Measurements from ENCODE around the gene DBN1. TPM values are rescaled to one million over a fixed set of nuclear protein-coding genes. Genes with fewer than 3 reads are reported as not detected.

The DBN1 gene
- total and polyA plus RNA-seq, 4 donors, result 23.7 to 140 (median 67.6) TPM

DNA sequence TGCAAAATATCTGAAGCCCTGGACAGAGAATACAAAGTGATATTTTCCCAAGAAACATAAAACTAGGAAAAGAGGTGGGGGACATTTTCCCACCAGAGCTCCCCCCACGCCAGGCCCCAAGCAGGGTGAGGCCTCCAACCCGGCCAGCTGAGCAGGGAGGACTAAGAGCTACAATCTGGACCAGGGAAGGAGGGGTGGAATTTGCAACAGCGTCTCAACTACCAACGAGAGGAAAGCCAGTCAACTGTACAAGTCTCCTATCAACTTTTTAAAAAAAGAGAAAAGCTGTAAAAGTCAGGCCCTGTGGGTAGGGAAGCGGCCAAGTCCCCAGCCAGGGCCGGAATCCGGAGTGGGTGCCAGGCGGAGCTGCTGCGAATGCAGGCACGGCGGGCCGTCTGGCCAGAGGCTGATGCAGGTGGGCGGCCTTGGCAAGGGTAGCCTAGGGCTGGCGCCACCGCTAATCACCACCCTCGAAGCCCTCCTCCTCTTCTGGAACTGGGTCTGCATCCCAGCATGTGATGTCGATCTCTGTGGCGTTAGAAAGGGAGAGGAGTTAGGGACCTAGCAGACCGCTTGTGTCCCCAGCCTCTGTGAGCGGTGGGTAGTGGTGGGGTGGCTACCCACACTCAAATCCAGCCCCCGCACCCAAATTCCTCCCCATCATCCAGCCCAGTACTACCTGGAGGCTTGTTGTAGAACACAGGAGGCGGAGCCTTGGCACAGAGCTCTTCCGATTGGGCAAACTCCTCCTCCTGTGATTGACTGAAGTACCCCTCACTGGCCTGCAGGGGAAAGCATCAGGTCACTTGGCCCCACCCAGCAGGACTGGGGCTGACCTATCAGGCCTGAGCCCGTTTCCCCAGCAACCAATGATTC lies 16.2 kb downstream of the DBN1 start:
- DNase-seq (peak; percentile 91), ATAC-seq (ENCODE audit: low FRiP score) (peak; percentile 68)
- intact Hi-C loops (cut with DNase I), result loop anchor here in 1 of 2 donors (2.0 to 5.0 kb wide), 2 partner anchors 38 to 145 kb away; partner anchors contain the start of gene MXD3
- 9 to 10% methylated on average over 24 of the region's 24 CpGs for WGBS, 2 donors
- Histone ChIP-seq H3K4me3 (ENCODE audit: low read length in 2 of 2) (no peak overlapping the region), H3K4me1 (ENCODE audit: control insufficient read depth in 1 of 2, insufficient read depth in 2 of 2, low read length in 2 of 2) (no peaks in the 10 kb centered on the region), H3K27ac (ENCODE audit: low read depth in 1 of 2, low read length in 2 of 2) (peak overlapping the region in 1 of 2 donors; percentile 72), H3K36me3 (ENCODE audit: control insufficient read depth in 1 of 2, insufficient read depth in 2 of 2, low read length in 1 of 2) (peaks cover 0 to 3% of the 10 kb centered on the region in 2 donors), H3K27me3 (ENCODE audit: control insufficient read depth in 1 of 2, insufficient read depth in 2 of 2, low read length in 1 of 2) (no peaks in the 10 kb centered on the region), H3K9me3 (ENCODE audit: control insufficient read depth, low read length) (no peaks in the 10 kb centered on the region)

DNA sequence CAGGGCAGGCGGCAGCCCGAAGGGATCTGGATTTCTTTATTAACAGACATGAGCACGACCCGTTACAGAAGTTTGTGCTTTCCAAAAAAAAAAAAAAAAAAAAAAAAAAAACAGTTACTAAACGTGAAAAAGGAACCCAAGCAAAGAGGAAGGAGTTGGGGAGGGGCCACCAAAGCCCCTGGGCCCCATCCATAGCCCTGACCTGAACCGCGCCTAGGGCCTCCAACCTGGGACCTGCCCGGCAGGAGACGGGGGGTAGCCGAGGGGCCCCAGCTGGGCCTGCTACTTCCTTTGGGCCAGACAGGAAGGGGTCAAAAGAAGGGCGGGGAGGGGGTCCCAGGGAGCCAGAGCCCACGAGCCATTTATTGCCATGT lies 16.9 kb downstream of the DBN1 start:
- peaks cover 0 to 3% of the 10 kb centered on the region in 2 donors for H3K36me3 ChIP-seq (ENCODE audit: control insufficient read depth in 1 of 2, insufficient read depth in 2 of 2, low read length in 1 of 2)
- no peak for ATAC-seq (ENCODE audit: low FRiP score)
- no peaks in the 10 kb centered on the region for H3K27me3 ChIP-seq (ENCODE audit: control insufficient read depth in 1 of 2, insufficient read depth in 2 of 2, low read length in 1 of 2)
- intact Hi-C loops (cut with DNase I), result loop anchor here in 1 of 2 donors (2.0 to 5.0 kb wide), 2 partner anchors 38 to 144 kb away; partner anchors contain the start of gene MXD3
- peak overlapping the region in 1 of 2 donors; percentile 9 for H3K27ac ChIP-seq (ENCODE audit: low read depth in 1 of 2, low read length in 2 of 2)
- H3K9me3 ChIP-seq (ENCODE audit: control insufficient read depth, low read length), result no peaks in the 10 kb centered on the region
- WGBS, 2 donors, result 15 to 18% methylated on average over 11 to 12 of the region's 12 CpGs
- no peak overlapping the region for H3K4me3 ChIP-seq (ENCODE audit: low read length in 2 of 2)
- no peaks in the 10 kb centered on the region for H3K4me1 ChIP-seq (ENCODE audit: control insufficient read depth in 1 of 2, insufficient read depth in 2 of 2, low read length in 2 of 2)
- no peak for DNase-seq

DNA sequence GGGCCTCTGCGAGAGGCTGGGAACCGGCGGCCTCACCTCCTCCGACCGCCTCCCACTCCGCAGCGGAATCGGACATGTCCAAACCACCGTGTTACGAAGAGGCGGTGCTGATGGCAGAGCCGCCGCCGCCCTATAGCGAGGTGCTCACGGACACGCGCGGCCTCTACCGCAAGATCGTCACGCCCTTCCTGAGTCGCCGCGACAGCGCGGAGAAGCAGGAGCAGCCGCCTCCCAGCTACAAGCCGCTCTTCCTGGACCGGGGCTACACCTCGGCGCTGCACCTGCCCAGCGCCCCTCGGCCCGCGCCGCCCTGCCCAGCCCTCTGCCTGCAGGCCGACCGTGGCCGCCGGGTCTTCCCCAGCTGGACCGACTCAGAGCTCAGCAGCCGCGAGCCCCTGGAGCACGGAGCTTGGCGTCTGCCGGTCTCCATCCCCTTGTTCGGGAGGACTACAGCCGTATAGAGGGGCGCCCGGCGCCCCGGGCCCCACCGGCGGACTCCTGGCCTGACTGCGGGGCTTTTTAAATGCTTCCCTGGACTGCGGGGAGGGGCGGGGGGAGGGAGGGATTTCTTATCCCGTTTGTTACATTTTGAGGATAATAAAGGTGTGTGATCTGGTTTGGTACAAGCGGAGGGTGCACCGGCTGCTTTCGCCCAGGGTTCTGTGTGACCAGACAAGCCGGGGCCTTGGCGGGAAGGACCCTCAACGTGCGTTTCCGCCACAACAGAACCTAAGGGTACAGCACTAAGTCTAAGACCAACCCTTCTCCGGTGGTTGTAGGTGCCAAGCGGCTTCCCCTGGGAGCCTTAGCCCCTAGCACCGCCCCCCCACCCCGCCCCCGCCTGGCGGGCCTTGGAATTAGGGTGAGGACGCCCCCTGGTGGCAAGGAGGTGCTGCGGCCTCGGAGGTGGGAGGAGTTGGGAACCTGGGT lies 17.5 kb downstream of the DBN1 start:
- Histone ChIP-seq H3K4me1 (ENCODE audit: control insufficient read depth in 1 of 2, insufficient read depth in 2 of 2, low read length in 2 of 2) (no peaks in the 10 kb centered on the region), H3K27ac (ENCODE audit: low read depth in 1 of 2, low read length in 2 of 2) (peak overlapping the region; percentile 6 to 44), H3K9me3 (ENCODE audit: control insufficient read depth, low read length) (no peaks in the 10 kb centered on the region), H3K36me3 (ENCODE audit: control insufficient read depth in 1 of 2, insufficient read depth in 2 of 2, low read length in 1 of 2) (peaks cover 0 to 3% of the 10 kb centered on the region in 2 donors), H3K27me3 (ENCODE audit: control insufficient read depth in 1 of 2, insufficient read depth in 2 of 2, low read length in 1 of 2) (no peaks in the 10 kb centered on the region), H3K4me3 (ENCODE audit: low read length in 2 of 2) (peak overlapping the region; percentile 11 to 44)
- 1% methylated on average over 71 to 76 of the region's 76 CpGs for WGBS, 2 donors
- ATAC-seq (ENCODE audit: low FRiP score), result peak; percentile 84
- DNase-seq, result peak; percentile 95 to 98
- intact Hi-C loops (cut with DNase I), result loop anchor here in 1 of 2 donors (2.0 to 5.0 kb wide), 3 partner anchors 29 to 144 kb away; partner anchors contain the start of genes GRK6 and MXD3

DNA sequence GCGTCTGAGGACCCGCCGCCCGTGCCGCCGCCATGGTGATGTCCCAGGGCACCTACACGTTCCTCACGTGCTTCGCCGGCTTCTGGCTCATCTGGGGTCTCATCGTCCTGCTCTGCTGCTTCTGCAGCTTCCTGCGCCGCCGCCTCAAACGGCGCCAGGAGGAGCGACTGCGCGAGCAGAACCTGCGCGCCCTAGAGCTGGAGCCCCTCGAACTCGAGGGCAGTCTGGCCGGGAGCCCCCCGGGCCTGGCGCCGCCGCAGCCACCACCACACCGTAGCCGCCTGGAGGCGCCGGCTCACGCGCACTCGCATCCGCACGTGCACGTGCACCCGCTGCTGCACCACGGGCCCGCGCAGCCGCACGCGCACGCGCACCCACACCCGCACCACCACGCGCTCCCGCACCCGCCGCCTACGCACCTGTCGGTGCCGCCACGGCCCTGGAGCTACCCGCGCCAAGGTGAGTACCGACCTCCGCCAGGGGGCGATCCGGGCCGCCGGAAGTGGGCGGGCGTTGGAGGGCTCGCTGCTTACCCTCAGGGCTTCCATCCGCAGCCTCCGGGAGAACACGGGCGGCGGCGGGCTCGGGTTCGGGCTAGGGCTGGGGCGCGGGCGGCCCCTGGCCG lies 18.3 kb downstream of the DBN1 start:
- no peak overlapping the region for H3K27ac ChIP-seq (ENCODE audit: low read depth in 1 of 2, low read length in 2 of 2)
- H3K36me3 ChIP-seq (ENCODE audit: control insufficient read depth in 1 of 2, insufficient read depth in 2 of 2, low read length in 1 of 2), result peaks cover 0 to 3% of the 10 kb centered on the region in 2 donors
- ATAC-seq (ENCODE audit: low FRiP score) (peak; percentile 55), DNase-seq (peak; percentile 81 to 94)
- WGBS, 2 donors, result 0% methylated on average over 53 to 80 of the region's 80 CpGs
- H3K4me1 ChIP-seq (ENCODE audit: control insufficient read depth in 1 of 2, insufficient read depth in 2 of 2, low read length in 2 of 2), result no peaks in the 10 kb centered on the region
- H3K27me3 ChIP-seq (ENCODE audit: control insufficient read depth in 1 of 2, insufficient read depth in 2 of 2, low read length in 1 of 2), result no peaks in the 10 kb centered on the region
- H3K9me3 ChIP-seq (ENCODE audit: control insufficient read depth, low read length), result no peaks in the 10 kb centered on the region
- peak overlapping the region; percentile 11 to 44 for H3K4me3 ChIP-seq (ENCODE audit: low read length in 2 of 2)
- intact Hi-C loops (cut with DNase I), result loop anchor here in 1 of 2 donors (2.0 to 5.0 kb wide), 2 partner anchors 28 to 143 kb away; partner anchors contain the start of genes GRK6 and MXD3

DNA sequence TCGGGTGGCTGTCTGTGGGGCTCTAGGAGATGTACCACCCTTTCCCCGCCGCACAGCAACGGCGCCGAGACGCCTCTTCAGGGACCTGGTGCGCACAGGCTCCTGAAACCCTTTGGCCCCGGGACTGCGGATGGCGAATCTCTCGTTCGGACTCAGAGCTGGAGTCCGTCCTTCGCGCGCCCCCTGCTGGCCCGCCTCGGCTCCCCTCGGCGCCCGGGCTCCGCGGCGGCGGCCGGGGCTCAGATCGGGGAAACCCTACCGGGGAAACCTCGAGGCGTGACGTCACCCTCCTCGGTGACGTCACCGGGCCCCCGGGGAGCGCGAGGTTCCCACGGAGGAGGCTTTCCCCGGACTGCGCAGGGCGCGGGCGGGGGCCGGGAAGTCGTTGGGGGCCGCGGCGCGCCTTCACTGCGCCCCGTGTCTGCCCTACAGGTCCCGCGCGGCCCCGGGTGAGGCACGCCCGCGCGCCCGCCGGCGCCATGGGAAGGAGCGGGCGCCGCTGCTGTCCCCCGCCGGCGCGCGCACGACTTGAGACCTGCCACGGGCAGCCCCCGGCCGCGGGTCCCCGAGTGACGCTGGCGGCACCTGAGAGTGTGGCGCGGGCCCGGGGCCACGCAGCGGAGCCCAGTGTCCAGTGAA lies 18.9 kb downstream of the DBN1 start:
- H3K4me1 ChIP-seq (ENCODE audit: control insufficient read depth in 1 of 2, insufficient read depth in 2 of 2, low read length in 2 of 2), result no peaks in the 10 kb centered on the region
- DNase-seq (peak; percentile 92 to 99), ATAC-seq (ENCODE audit: low FRiP score) (peak; percentile 83)
- peaks cover 0 to 2% of the 10 kb centered on the region in 2 donors for H3K36me3 ChIP-seq (ENCODE audit: control insufficient read depth in 1 of 2, insufficient read depth in 2 of 2, low read length in 1 of 2)
- no peaks in the 10 kb centered on the region for H3K9me3 ChIP-seq (ENCODE audit: control insufficient read depth, low read length)
- H3K4me3 ChIP-seq (ENCODE audit: low read length in 2 of 2), result peak overlapping the region in 1 of 2 donors; percentile 44
- intact Hi-C loops (cut with DNase I), result loop anchor here (1.0 to 5.0 kb wide), 5 partner anchors 28 to 142 kb away; partner anchors contain the start of genes GRK6 (in 1 of the 2) and MXD3 (in 1 of the 2)
- no peaks in the 10 kb centered on the region for H3K27me3 ChIP-seq (ENCODE audit: control insufficient read depth in 1 of 2, insufficient read depth in 2 of 2, low read length in 1 of 2)
- WGBS, 2 donors, result 0 to 1% methylated on average over 65 to 84 of the region's 84 CpGs
- no peak overlapping the region for H3K27ac ChIP-seq (ENCODE audit: low read depth in 1 of 2, low read length in 2 of 2)

DNA sequence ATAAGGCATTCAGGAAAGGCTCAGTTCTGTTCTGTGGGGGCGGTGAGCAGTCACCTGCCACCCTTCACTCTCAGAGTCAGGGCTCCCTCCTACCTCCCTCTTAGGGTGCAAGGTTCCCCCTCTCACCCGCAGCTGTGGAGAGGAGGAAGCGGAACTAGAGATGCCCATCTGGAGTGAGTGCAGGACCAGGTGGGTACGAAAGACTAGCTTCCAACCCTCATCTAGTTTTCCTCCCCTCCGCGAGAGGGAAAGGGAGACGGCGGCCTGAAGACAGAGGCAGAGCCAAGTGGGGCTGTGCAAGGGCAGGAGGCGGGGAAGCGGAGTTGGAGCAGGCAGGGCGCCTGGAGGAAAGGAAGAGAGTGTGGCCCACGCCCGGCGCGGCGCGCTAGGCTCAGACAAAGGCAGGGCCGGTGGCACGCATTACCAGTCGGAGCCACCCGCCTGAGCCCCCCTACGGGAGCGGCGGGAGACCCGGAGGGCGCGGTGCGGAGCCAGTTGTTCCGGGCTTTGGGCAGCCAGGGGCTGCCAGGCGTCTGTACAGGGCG lies 19.5 kb downstream of the DBN1 start:
- peak in 1 of 2 donors; percentile 86 for DNase-seq
- no peak overlapping the region for H3K27ac ChIP-seq (ENCODE audit: low read depth in 1 of 2, low read length in 2 of 2)

DNA sequence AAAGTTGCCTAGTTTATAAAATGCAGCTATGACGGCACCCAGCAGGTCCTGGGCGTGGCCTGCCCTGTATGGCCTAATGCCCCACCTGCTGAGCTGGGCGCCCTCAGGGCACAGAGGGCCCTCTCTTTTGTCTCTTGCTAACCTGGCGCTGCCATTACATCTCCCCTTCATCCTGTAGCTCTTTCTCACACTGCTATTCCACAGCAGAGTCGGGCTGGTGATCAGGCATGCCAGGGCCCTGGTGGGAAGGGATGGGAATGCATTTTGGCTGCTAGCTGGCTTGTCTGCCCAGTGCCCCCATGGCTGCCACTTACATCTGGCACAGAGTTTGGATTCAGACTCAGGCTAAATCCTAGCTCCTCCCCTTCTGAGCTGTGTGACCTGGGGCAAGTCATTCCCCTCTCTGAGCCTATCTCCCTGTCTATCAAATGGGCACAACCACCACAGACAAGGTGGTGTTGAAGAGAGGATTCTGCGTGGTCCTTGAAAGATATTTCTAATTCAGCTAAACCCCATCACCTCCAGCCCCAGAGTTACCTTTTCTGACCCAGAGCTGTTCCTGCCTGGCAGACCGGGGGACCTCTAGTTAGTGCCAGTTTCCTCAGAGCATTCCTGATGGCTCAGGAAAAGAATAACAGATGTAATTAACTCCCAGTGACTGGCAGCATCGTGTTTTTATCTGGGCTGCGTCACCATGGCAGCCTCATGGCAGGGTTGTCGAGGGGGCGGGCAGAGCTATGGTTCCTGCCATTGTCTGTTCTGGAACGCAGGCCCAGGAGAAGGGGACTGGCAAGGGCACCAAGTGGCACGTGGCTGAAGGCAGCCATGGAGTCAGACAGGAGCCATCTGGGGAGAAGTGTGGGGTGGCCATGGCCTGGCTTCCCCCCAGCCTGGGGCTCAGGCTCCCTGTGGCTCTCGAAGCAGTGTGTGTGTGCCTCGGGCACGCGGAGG lies 20.5 kb downstream of the DBN1 start:
- H3K4me3 ChIP-seq (ENCODE audit: low read length in 2 of 2), result no peak overlapping the region
- ATAC-seq (ENCODE audit: low FRiP score), result no peak
- intact Hi-C loops (cut with DNase I), result loop anchor here in 1 of 2 donors (5.0 kb wide), 1 partner anchor 61 kb away; no protein-coding TSS in a partner anchor
- no peaks in the 10 kb centered on the region for H3K9me3 ChIP-seq (ENCODE audit: control insufficient read depth, low read length)
- no peak overlapping the region for H3K27ac ChIP-seq (ENCODE audit: low read depth in 1 of 2, low read length in 2 of 2)
- no peaks in the 10 kb centered on the region for H3K4me1 ChIP-seq (ENCODE audit: control insufficient read depth in 1 of 2, insufficient read depth in 2 of 2, low read length in 2 of 2)
- 55 to 57% methylated on average over 17 of the region's 17 CpGs for WGBS, 2 donors
- no peaks in the 10 kb centered on the region for H3K27me3 ChIP-seq (ENCODE audit: control insufficient read depth in 1 of 2, insufficient read depth in 2 of 2, low read length in 1 of 2)
- no peaks in the 10 kb centered on the region for H3K36me3 ChIP-seq (ENCODE audit: control insufficient read depth in 1 of 2, insufficient read depth in 2 of 2, low read length in 1 of 2)
- no peak for DNase-seq

More for the DNA sequence above, 19.5 kb downstream of the DBN1 start:
- 6 to 8% methylated on average over 25 to 31 of the region's 31 CpGs for WGBS, 2 donors
- no peaks in the 10 kb centered on the region for H3K4me1 ChIP-seq (ENCODE audit: control insufficient read depth in 1 of 2, insufficient read depth in 2 of 2, low read length in 2 of 2)
- H3K9me3 ChIP-seq (ENCODE audit: control insufficient read depth, low read length), result no peaks in the 10 kb centered on the region
- H3K36me3 ChIP-seq (ENCODE audit: control insufficient read depth in 1 of 2, insufficient read depth in 2 of 2, low read length in 1 of 2), result peaks cover 0 to 2% of the 10 kb centered on the region in 2 donors
- H3K27me3 ChIP-seq (ENCODE audit: control insufficient read depth in 1 of 2, insufficient read depth in 2 of 2, low read length in 1 of 2), result no peaks in the 10 kb centered on the region
- intact Hi-C loops (cut with DNase I), result loop anchor here (1.0 to 5.0 kb wide), 4 partner anchors 27 to 64 kb away; partner anchors contain the start of gene GRK6 (in 1 of the 2)
- ATAC-seq (ENCODE audit: low FRiP score), result peak; percentile 28
- H3K4me3 ChIP-seq (ENCODE audit: low read length in 2 of 2), result no peak overlapping the region

Data from aorta (tissue), 5 donors.